HL-60 (cell line): ENCODE data around the gene IL20RA.

Source experiments
- DNase-seq, 2 experiments: peaks; one replicate each; pipeline ENCODE4 v3.0.0-alpha.2; 2010 to 2020; ENCODE audit warnings: low read depth in 1 of 2, low spot score in 1 of 2
- H3K27ac ChIP-seq: fragments of 250-450 bp; sonication (Bioruptor Pico); replicated peaks from 2 replicates; pipeline ENCODE4 v1.5.1; 2020; ENCODE audit warnings: mild to moderate bottlenecking, moderate library complexity
- H3K27me3 ChIP-seq: fragments of 250-450 bp; sonication (Bioruptor Pico); 2 replicates; pipeline ENCODE4 v1.5.1; 2021; ENCODE audit warnings: mild to moderate bottlenecking, moderate library complexity; ENCODE audit not compliant: insufficient read depth, poor library complexity, severe bottlenecking
- H3K4me3 ChIP-seq: replicated peaks from 2 replicates; pipeline ENCODE4 v1.5.1; 2011; ENCODE audit warnings: mild to moderate bottlenecking, control low read depth, low read length; ENCODE audit not compliant: insufficient read depth
- GABPA ChIP-seq: IDR thresholded peaks from 2 replicates; pipeline ENCODE4 v1.6.1; 2012; ENCODE audit warnings: low read depth
- POLR2AphosphoS5 ChIP-seq: IDR thresholded peaks from 2 replicates; pipeline ENCODE4 v1.6.1; 2012; ENCODE audit warnings: low read depth
- REST ChIP-seq: IDR thresholded peaks from 2 replicates; pipeline ENCODE4 v1.6.1; 2012; ENCODE audit warnings: low read depth; ENCODE audit not compliant: insufficient replicate concordance
- SPI1 ChIP-seq: IDR thresholded peaks from 2 replicates; pipeline ENCODE4 v1.6.1; 2012; ENCODE audit warnings: low read depth, mild to moderate bottlenecking, borderline replicate concordance
- TF ChIP-seq, protein P1 (sequence below): IDR thresholded peaks from one replicate; pipeline ENCODE4 v1.5.1; 2011; ENCODE audit warnings: low read length, control low read depth, inconsistent platforms; ENCODE audit not compliant: insufficient read depth

The IL20RA gene

GRCh38 chr6:136952714-136953260 lies 92.0 kb downstream of the IL20RA start:
- TF ChIP-seq REST, result no peak
- no peak for TF ChIP-seq SPI1
- TF ChIP-seq GABPA, result no peak
- TF ChIP-seq, protein P1, sequence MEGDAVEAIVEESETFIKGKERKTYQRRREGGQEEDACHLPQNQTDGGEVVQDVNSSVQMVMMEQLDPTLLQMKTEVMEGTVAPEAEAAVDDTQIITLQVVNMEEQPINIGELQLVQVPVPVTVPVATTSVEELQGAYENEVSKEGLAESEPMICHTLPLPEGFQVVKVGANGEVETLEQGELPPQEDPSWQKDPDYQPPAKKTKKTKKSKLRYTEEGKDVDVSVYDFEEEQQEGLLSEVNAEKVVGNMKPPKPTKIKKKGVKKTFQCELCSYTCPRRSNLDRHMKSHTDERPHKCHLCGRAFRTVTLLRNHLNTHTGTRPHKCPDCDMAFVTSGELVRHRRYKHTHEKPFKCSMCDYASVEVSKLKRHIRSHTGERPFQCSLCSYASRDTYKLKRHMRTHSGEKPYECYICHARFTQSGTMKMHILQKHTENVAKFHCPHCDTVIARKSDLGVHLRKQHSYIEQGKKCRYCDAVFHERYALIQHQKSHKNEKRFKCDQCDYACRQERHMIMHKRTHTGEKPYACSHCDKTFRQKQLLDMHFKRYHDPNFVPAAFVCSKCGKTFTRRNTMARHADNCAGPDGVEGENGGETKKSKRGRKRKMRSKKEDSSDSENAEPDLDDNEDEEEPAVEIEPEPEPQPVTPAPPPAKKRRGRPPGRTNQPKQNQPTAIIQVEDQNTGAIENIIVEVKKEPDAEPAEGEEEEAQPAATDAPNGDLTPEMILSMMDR, result no peak
- no peak for TF ChIP-seq POLR2AphosphoS5
- no peak for DNase-seq
- no peak overlapping the region for H3K27ac ChIP-seq
- no peak overlapping the region for H3K4me3 ChIP-seq
- H3K27me3 ChIP-seq, result peaks cover 6% of the 10 kb centered on the region

- no peak for DNase-seq
- H3K4me3 ChIP-seq, result no peak overlapping the region
- H3K27ac ChIP-seq, result no peak overlapping the region
- TF ChIP-seq REST, result no peak
- TF ChIP-seq, protein P1, result no peak
- TF ChIP-seq POLR2AphosphoS5, result no peak
- TF ChIP-seq SPI1, result no peak
- TF ChIP-seq GABPA, result no peak
- peaks cover 7% of the 10 kb centered on the region for H3K27me3 ChIP-seq
Observed at GRCh38 chr6:136950436-136951126, 94.2 kb downstream of the IL20RA start.
